ENCODE results near the gene REEP2.

Gene REEP2

GRCh38 chr5:138488481-138488945, 49.7 kb downstream of the REEP2 start:
- DNase-seq = no peak

GRCh38 chr5:138489683-138490061, 50.8 kb downstream of the REEP2 start:
- intact Hi-C loops (cut with DNase I) = no loop called here
- DNase-seq = peak in 37 of 42 donors; percentile 25 to 86 (median 62)

More at GRCh38 chr5:138488481-138488945, 49.7 kb downstream of the REEP2 start:
- intact Hi-C loops (cut with DNase I) = no loop called here

GRCh38 chr5:138490648-138491283, 51.9 kb downstream of the REEP2 start:
- DNase-seq = peak in 15 of 42 donors; percentile 16 to 63 (median 36)
- intact Hi-C loops (cut with DNase I) = no loop called here

GRCh38 chr5:138491284-138491648, 52.4 kb downstream of the REEP2 start:
- DNase-seq = peak in 25 of 42 donors; percentile 10 to 72 (median 43)
- intact Hi-C loops (cut with DNase I) = no loop called here

GRCh38 chr5:138491669-138492559, 53.1 kb downstream of the REEP2 start:
- intact Hi-C loops (cut with DNase I) = loop anchor here (1.0 kb wide), 1 partner anchor 28 kb away; no protein-coding TSS in a partner anchor
- DNase-seq = peak; percentile 74 to 97 (median 93)

- intact Hi-C loops (cut with DNase I) = loop anchor here (1.0 kb wide), 1 partner anchor 28 kb away; no protein-coding TSS in a partner anchor
- no peak for DNase-seq
These were observed 53.7 kb downstream of the REEP2 start for GRCh38 chr5:138492560-138493045.

- intact Hi-C loops (cut with DNase I) = no loop called here
- DNase-seq = no peak
These were observed 56.5 kb downstream of the REEP2 start for GRCh38 chr5:138495351-138495750.

Data from head of caudate nucleus (tissue), 42 donors.